HepG2 (cell line): ENCODE results near the gene NOTUM. TPM values are rescaled to one million over a fixed set of nuclear protein-coding genes. Genes with fewer than 3 reads are reported as not detected.

Experiments used
- BCL6 ChIP-seq: IDR thresholded peaks from 2 replicates; pipeline ENCODE4 v1.6.1; 2016; ENCODE audit warnings: missing genetic modification reagents, missing compliant biosample characterization
- BRD4 ChIP-seq: sonication (generic); formaldehyde crosslinking; IDR thresholded peaks from 2 replicates; pipeline ENCODE4 v1.4.0; 2020; ENCODE audit warnings: missing genetic modification reagents
- CHCHD3 ChIP-seq: sonication (generic); formaldehyde crosslinking; IDR thresholded peaks from 2 replicates; pipeline ENCODE4 v1.8.0; 2022; ENCODE audit warnings: mild to moderate bottlenecking, missing genetic modification reagents, moderate library complexity
- GATA4 ChIP-seq: sonication (generic); IDR thresholded peaks from 2 replicates; pipeline ENCODE4 v1.6.1; 2016; ENCODE audit warnings: antibody characterized with exemption, low read depth, borderline replicate concordance
- GZF1 ChIP-seq: sonication (generic); formaldehyde crosslinking; IDR thresholded peaks from 2 replicates; pipeline ENCODE4 v1.5.1; 2020; ENCODE audit warnings: mild to moderate bottlenecking, missing genetic modification reagents
- HNRNPLL ChIP-seq: fragments of 200-400 bp; formaldehyde crosslinking; IDR thresholded peaks from 2 replicates; pipeline ENCODE4 v1.6.1; 2017; ENCODE audit warnings: mild to moderate bottlenecking, low read depth, low read length; ENCODE audit not compliant: poor library complexity, severe bottlenecking
- KLF12 ChIP-seq: sonication (generic); formaldehyde crosslinking; IDR thresholded peaks from 2 replicates; pipeline ENCODE4 v1.4.0; 2020; ENCODE audit warnings: missing genetic modification reagents, borderline replicate concordance
- KMT2B ChIP-seq: IDR thresholded peaks from 2 replicates; pipeline ENCODE4 v1.6.1; 2016; ENCODE audit warnings: missing genetic modification reagents, missing compliant biosample characterization
- MED13 ChIP-seq: sonication (generic); formaldehyde crosslinking; IDR thresholded peaks from 2 replicates; pipeline ENCODE4 v1.5.0; 2020; ENCODE audit warnings: missing genetic modification reagents
- MIXL1 ChIP-seq: IDR thresholded peaks from 2 replicates; pipeline ENCODE4 v1.6.1; 2016
- MYC ChIP-seq: sonication (generic); formaldehyde crosslinking; IDR thresholded peaks from 2 replicates; pipeline ENCODE4 v1.9.0; 2021; ENCODE audit warnings: missing genetic modification reagents, borderline replicate concordance
- SRSF9 ChIP-seq: fragments of 200-400 bp; formaldehyde crosslinking; IDR thresholded peaks from 2 replicates; pipeline ENCODE4 v1.6.1; 2018; ENCODE audit warnings: borderline replicate concordance, mild to moderate bottlenecking, low read depth, low read length; ENCODE audit not compliant: insufficient read depth, poor library complexity, severe bottlenecking
- ZNF124 ChIP-seq: sonication (generic); formaldehyde crosslinking; IDR thresholded peaks from 2 replicates; pipeline ENCODE4 v1.4.0; 2020; ENCODE audit warnings: missing genetic modification reagents
- ZNF335 ChIP-seq: sonication (generic); formaldehyde crosslinking; IDR thresholded peaks from 2 replicates; pipeline ENCODE4 v1.4.0; 2020; ENCODE audit warnings: missing genetic modification reagents
- ZNF33B ChIP-seq: sonication (generic); formaldehyde crosslinking; IDR thresholded peaks from 2 replicates; pipeline ENCODE4 v1.5.1; 2020; ENCODE audit warnings: mild to moderate bottlenecking, missing genetic modification reagents
- ZNF468 ChIP-seq: sonication (generic); formaldehyde crosslinking; IDR thresholded peaks from 2 replicates; pipeline ENCODE4 v1.8.0; 2022; ENCODE audit warnings: mild to moderate bottlenecking, moderate library complexity, missing genetic modification reagents
- ZNF546 ChIP-seq: sonication (generic); formaldehyde crosslinking; conservative IDR thresholded peaks from 2 replicates; pipeline ENCODE4 v1.8.1; 2023; ENCODE audit warnings: mild to moderate bottlenecking, missing genetic modification reagents
- ZNF724P ChIP-seq: sonication (generic); formaldehyde crosslinking; IDR thresholded peaks from 2 replicates; pipeline ENCODE4 v1.8.0; 2022; ENCODE audit warnings: missing genetic modification reagents, borderline replicate concordance
- ZNF766 ChIP-seq: sonication (generic); formaldehyde crosslinking; IDR thresholded peaks from 2 replicates; pipeline ENCODE4 v1.5.0; 2020; ENCODE audit warnings: missing genetic modification reagents, borderline replicate concordance
- polyA plus RNA-seq, 8 experiments: library from polyadenylated mRNA; depleted of rRNA in 3 of 8; stranded (reverse) in 7 of 8; unstranded in 1 of 8; fragments of >200 nt; fragmentation: Illumina TruSeq in 4 of 8; extraction: Trizol in 4 of 8; gene quantifications; 2 replicates each; pipeline versions ENCODE4 v1.2.1 to v1.2.3, GENCODE V29; 2011 to 2016; ENCODE audit warnings: low read depth in 4 of 8, missing spikeins in 1 of 8, mixed read lengths in 1 of 8; ENCODE audit not compliant: insufficient read depth in 1 of 8
- total RNA-seq, 5 experiments: library from RNA; depleted of rRNA; stranded (reverse); fragments of >200 nt; fragmentation: Illumina TruSeq; extraction: Trizol; gene quantifications; 2 replicates each; pipeline ENCODE4 v1.2.3, GENCODE V29; 2016; ENCODE audit warnings: low read depth in 1 of 5
- TF ChIP-seq, protein P1 (sequence below): sonication (generic); formaldehyde crosslinking; IDR thresholded peaks from 2 replicates; pipeline ENCODE4 v1.5.1; 2020; ENCODE audit warnings: missing genetic modification reagents, mild to moderate bottlenecking, borderline replicate concordance
- TF ChIP-seq, protein P2 (sequence below): sonication (generic); formaldehyde crosslinking; IDR thresholded peaks from 2 replicates; pipeline ENCODE4 v1.4.0; 2020; ENCODE audit warnings: missing genetic modification reagents

NOTUM gene
- total and polyA plus RNA-seq, 2 of the 13 experiments (the other 11 are each of a cell fraction or from before 2014, with no cell fraction given), result 150 to 160 TPM

DNA sequence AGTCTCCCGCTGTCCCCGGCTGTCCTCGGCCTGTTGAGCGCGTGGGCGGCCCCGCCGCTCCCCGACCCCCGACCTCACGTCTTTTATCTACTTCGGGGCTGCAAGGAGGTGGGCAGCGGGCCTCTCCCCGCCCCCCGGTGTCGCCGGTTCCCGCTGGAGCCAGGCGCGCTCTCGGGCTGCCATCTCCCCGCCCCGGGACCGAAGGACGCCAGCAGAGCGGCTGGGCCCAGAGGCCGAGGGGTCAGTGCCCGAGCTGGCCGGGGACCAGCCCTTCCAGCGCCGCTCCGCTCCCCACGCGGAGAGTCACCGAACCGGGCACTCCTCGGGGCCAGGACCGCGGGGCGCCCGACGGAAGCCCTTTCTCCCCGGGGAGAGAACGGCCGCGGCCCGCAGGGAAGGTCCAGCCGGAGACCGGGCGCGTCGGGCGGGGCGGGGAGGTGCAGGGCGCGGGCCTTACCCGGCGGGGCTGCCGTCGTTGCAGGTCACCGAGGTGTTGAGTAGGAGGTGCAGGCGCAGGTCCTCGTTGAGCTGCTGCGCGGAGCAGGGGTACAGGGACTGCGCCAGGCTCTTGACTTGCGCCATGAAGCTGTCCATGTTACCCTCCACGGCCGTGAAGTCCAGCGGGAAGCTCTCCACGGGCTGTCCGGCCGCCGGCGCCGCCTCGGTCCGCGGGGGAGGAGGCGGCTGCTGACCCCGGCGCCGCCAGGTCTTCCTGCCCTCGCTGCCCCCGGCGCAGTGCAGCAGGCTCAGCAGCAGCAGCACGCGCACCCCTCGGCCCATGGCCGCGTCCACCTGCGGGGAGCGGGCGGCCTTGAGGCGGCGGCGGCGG is 643 bp downstream of the NOTUM start (continued):
- TF ChIP-seq ZNF468 (CRISPR knock-in tag), result no peak; the same call in 1 of the 2 replicates
- TF ChIP-seq HNRNPLL, result peak; percentile 25
- TF ChIP-seq KMT2B, result no peak
- TF ChIP-seq, protein P1, sequence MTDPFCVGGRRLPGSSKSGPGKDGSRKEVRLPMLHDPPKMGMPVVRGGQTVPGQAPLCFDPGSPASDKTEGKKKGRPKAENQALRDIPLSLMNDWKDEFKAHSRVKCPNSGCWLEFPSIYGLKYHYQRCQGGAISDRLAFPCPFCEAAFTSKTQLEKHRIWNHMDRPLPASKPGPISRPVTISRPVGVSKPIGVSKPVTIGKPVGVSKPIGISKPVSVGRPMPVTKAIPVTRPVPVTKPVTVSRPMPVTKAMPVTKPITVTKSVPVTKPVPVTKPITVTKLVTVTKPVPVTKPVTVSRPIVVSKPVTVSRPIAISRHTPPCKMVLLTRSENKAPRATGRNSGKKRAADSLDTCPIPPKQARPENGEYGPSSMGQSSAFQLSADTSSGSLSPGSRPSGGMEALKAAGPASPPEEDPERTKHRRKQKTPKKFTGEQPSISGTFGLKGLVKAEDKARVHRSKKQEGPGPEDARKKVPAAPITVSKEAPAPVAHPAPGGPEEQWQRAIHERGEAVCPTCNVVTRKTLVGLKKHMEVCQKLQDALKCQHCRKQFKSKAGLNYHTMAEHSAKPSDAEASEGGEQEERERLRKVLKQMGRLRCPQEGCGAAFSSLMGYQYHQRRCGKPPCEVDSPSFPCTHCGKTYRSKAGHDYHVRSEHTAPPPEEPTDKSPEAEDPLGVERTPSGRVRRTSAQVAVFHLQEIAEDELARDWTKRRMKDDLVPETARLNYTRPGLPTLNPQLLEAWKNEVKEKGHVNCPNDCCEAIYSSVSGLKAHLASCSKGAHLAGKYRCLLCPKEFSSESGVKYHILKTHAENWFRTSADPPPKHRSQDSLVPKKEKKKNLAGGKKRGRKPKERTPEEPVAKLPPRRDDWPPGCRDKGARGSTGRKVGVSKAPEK, result no peak
- TF ChIP-seq ZNF546, result no peak
- TF ChIP-seq ZNF724P (CRISPR knock-in tag), result no peak
- no peak for TF ChIP-seq ZNF124 (CRISPR knock-in tag)
- 0 out of 2 replicates have a peak, but pooled peaks have one; percentile 52 for TF ChIP-seq KLF12 (CRISPR knock-in tag)
- peak; percentile 11; the same call in 1 of the 2 replicates for TF ChIP-seq MYC (CRISPR knock-in tag)
- TF ChIP-seq, protein P2, sequence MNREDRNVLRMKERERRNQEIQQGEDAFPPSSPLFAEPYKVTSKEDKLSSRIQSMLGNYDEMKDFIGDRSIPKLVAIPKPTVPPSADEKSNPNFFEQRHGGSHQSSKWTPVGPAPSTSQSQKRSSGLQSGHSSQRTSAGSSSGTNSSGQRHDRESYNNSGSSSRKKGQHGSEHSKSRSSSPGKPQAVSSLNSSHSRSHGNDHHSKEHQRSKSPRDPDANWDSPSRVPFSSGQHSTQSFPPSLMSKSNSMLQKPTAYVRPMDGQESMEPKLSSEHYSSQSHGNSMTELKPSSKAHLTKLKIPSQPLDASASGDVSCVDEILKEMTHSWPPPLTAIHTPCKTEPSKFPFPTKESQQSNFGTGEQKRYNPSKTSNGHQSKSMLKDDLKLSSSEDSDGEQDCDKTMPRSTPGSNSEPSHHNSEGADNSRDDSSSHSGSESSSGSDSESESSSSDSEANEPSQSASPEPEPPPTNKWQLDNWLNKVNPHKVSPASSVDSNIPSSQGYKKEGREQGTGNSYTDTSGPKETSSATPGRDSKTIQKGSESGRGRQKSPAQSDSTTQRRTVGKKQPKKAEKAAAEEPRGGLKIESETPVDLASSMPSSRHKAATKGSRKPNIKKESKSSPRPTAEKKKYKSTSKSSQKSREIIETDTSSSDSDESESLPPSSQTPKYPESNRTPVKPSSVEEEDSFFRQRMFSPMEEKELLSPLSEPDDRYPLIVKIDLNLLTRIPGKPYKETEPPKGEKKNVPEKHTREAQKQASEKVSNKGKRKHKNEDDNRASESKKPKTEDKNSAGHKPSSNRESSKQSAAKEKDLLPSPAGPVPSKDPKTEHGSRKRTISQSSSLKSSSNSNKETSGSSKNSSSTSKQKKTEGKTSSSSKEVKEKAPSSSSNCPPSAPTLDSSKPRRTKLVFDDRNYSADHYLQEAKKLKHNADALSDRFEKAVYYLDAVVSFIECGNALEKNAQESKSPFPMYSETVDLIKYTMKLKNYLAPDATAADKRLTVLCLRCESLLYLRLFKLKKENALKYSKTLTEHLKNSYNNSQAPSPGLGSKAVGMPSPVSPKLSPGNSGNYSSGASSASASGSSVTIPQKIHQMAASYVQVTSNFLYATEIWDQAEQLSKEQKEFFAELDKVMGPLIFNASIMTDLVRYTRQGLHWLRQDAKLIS, result peak; percentile 96
- TF ChIP-seq SRSF9, result no peak
- no peak for TF ChIP-seq ZNF335 (CRISPR knock-in tag)
- TF ChIP-seq ZNF33B (CRISPR knock-in tag), result peak; percentile 81; the same call in 1 of the 2 replicates
- TF ChIP-seq MED13 (CRISPR knock-in tag), result peak; percentile 60
- no peak for TF ChIP-seq MIXL1 (CRISPR knock-in tag)
- no peak for TF ChIP-seq GATA4
- TF ChIP-seq BCL6 (CRISPR knock-in tag), result no peak
- TF ChIP-seq BRD4 (CRISPR knock-in tag), result peak; percentile 51; the same call in 1 of the 2 replicates
- 0 out of 2 replicates have a peak, but pooled peaks have one; percentile 14 for TF ChIP-seq CHCHD3 (CRISPR knock-in tag)
- peak; percentile 51; the same call in 1 of the 2 replicates for TF ChIP-seq ZNF766 (CRISPR knock-in tag)
- no peak for TF ChIP-seq GZF1 (CRISPR knock-in tag)
